Fibroblast of the conjunctiva (primary cell): ENCODE results near the gene FAP.

ENCODE experiments used
- DNase-seq: peaks from one replicate; pipeline ENCODE4 v3.0.0-alpha.2; 2010; ENCODE audit warnings: low read depth

FAP gene

DNA sequence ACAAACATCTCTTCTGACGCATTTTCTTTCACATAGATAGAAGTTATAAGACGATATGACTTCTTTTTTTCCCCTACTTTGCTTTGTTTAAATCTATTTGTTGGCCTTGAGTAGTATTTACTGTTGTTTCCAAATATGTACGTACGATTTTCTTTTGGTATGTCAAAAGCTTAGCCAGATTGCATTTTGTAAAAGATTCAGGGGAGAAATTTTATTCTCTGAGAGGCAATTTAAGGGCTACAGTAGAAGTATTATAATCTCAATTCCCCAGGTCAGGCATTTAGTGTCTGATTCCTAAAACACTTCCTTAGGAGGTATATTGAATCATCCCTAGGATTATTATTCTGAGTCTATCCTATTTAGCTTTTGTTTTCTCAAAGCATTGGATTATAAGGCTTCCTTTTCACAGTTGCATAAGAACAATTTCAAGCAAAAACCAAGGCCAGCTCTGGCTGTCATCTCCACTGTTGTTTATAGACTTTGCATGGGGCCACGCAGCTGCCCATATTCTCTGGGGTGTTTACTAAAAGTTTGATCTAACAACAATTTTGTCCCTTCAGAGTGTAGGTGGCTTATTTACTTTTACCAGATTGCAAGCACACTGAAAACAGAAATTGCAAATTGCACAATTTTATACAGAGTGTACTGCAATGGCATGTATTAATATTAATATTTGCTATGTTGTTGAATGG lies 57.6 kb downstream of the FAP start:
- no peak for DNase-seq

GRCh38 chr2:162184821-162185450 lies 58.3 kb downstream of the FAP start:
- no peak for DNase-seq

DNA sequence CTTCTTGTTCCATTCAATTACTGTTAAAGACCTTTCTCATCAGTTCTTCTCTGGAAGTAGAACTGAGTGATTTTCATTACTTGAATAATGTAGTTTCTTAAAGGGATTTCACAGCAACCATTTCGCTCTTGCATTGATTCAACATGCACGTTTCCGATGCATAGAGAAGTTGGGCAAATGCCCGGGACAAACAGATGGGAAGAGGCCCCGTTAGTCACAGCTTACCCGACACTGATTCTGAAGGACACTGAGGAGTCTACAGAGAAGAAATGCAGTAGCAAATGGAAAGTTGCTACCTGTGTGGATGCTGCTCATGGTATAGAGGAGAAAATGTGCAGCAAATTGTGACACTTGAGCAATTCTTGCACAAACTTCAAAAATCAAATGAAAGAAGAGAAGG lies 58.9 kb downstream of the FAP start:
- no peak for DNase-seq

- DNase-seq = no peak
Observed at GRCh38 chr2:162182395-162182794, 60.9 kb downstream of the FAP start.

GRCh38 chr2:162177301-162177700 lies 65.9 kb downstream of the FAP start:
- DNase-seq = no peak

GRCh38 chr2:162175714-162176113 lies 67.5 kb downstream of the FAP start:
- DNase-seq = no peak

DNA sequence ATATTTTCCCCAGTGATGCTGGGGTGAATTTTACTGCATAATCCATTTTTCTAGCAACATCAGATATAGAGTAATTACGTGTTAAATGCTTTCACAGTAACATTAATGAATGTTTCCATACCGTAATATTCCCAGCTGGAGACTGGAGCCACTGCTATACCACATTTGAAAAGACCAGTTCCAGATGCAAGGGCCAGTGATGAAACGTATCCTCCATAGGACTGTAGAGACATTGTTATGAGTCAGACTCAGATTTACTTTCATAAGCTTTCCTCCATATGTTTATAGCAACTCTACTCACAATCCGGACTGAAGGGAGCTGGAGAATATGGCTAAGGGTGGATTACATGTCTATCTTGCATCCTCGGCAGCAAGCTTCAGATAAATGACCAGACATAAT lies 68.5 kb downstream of the FAP start:
- peak; percentile 53 for DNase-seq

DNA sequence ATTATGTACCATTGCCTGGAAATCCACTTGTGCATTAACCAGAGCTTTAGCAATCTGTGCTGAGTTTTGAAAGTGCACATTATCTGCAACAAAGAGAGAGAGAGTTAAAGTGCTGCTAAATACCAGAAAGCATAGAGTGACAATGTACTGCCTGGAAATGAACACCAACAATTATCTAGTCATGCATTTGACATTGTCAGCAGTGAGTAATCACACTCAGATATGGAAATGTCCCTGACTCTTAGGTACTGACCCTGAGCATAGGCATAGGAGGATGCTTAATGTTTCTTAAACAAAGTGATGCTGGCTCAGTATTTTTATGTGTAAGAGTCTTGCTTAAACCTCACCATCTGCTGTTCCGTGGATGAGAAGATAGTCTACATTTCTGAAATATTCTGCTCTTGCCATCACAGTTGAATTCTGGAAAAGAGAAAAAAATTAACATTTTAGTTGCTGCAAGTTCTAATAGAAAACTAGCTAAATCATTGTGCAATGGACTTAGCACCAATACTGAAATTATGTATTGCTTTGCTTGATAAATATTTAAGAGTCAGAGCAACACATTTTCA lies 70.4 kb downstream of the FAP start:
- no peak for DNase-seq

GRCh38 chr2:162166745-162167144 lies 76.5 kb downstream of the FAP start:
- no peak for DNase-seq

DNA sequence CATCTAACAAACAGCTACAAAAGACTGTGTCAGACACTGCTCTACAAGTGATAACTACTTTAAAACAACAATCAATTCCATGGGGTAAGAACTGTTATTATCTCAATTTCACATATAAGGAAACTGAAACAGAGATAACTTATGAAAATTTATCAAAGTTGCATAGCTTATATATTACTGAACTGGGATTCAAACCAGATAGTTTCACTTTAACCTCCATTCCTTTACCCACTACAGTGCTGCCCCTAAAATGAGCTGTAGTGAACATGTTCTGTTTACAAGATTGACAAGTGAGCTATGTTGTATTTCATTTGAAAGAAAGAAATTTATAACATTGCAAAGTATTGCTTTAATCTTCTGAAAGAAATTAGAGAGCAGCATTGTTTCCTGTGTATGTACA lies 77.1 kb downstream of the FAP start:
- DNase-seq = no peak

DNA sequence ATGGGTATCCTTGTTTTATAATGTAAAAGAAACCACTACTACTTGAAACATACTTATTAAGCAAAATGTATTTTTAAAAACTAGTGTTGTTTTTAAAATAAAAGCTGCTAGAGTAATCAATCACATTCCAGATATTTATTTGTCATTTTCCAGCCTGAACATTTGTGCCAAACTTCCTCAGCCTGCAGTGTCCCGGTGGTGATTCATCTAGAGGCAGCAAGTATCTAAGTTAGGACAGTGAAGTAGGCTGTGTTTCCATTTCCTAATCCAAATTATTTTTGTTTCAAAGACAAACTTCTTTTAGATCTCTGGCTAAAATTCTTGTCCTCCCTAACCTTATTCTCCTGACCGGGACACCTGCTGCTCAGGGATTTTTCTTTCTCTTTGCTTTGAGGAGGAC lies 78.4 kb downstream of the FAP start:
- DNase-seq = no peak

GRCh38 chr2:162159446-162159845 lies 83.8 kb downstream of the FAP start:
- no peak for DNase-seq

- no peak for DNase-seq
Observed at GRCh38 chr2:162156149-162156548, 87.1 kb downstream of the FAP start.

DNA sequence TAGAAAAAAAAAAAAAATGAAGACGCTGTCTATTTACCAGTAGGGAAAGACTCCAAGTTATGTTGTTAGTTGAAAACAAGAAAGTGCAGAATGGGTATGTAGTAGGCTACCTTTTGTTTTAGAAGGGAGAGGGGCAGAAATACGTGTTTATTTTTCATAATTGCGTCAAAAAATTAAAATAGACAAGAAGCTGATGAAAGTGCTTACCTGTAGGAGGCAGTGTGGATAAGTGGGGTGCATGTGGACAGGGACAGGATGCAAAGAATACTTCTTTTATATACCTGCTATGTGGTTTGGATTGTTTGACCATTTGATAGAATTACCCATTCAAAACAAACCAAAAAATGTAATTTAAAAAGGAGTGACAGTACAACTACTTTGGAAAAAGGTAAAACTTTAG lies 88.2 kb downstream of the FAP start:
- no peak for DNase-seq

- DNase-seq = peak; percentile 46
Observed at GRCh38 chr2:162153608-162154224, 89.5 kb downstream of the FAP start.

GRCh38 chr2:162152147-162152546 lies 91.1 kb downstream of the FAP start, which contains the start of gene GCG:
Gene GCG (minus strand): TSS chr2:162152247. CDS start chr2:162149178, 3,069 bp downstream.
- no peak for DNase-seq

DNA sequence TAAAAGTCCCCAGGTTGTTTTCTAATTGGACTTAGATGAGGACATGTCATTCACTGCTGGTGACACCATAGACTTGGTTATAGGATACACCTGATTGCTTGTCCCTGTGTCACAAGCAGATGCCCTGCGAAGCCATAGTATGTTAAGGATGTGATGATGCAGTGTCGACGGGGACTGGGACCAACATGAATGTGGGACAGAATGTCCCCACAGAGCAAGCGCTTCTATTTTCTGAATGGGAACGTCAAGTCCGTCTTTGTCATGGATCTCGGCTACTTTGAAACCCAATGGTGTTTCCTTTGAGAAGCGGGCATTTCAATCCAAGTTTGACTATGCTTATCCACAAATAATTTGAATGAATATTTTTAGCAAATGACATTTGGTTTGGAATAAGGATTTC lies 93.3 kb downstream of the FAP start:
- DNase-seq = no peak

DNA sequence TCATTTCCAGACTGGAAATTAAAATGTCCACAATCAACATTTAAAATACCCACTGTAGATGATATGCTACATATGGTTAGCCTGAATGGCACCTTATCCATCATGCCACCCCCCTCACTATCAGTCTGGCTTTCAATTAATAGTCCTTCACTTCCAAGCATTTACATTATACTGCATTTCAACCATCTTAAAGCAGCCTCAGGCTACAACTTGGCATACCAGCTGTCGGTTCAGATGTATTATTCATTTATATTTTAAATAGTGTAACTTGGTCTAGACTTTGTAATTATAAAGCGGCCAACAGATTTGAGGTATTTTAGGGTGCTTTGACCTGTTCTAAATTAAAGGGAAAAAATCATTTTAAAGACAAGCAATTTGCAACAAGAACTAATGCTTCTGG lies 93.8 kb downstream of the FAP start:
- no peak for DNase-seq

GRCh38 chr2:162148956-162149355 lies 94.3 kb downstream of the FAP start:
- DNase-seq = no peak

GRCh38 chr2:162143969-162144368 lies 99.3 kb downstream of the FAP start:
- DNase-seq = no peak

GRCh38 chr2:162138310-162138709 lies 104.9 kb downstream of the FAP start:
- no peak for DNase-seq

DNA sequence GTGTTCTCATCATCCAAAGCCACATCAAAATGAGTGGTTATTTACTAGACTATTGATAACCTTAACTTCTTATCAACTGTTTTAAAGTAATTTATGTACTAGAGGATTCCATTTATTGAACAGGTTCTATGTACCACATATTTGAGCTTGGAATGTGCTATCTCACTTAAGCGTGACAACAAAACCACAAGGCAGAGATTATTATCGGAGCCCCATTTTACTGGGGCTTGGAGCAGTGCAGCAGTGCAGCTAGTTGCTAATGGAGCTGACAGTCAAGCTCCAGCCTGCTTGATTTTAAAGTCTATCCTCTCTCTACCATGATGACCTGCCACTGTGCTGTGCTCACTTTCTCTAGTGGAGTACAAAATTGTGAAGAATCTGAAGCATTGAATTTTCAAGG lies 115.8 kb downstream of the FAP start:
- DNase-seq = no peak

DNA sequence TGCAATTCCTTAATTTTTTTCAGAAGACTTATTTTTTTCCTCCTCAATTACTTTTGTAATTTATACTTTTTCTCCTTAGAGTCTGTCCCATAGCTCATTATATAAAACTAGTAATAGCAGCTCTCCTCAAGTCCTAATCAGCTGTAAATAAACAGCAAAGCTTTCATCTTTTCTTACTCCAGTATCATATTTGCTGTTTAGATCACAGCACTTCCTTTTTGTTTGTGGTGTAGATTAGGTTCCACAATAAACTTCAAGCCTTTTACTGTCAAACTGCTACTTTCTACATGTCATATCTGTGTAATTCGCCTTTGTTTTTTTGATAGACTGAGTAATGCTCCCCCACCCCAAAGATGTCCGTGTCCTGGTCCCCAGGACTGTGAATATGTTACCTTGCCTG lies 116.7 kb downstream of the FAP start:
- no peak for DNase-seq
